Measurements from ENCODE around the gene METTL22.

DNA sequence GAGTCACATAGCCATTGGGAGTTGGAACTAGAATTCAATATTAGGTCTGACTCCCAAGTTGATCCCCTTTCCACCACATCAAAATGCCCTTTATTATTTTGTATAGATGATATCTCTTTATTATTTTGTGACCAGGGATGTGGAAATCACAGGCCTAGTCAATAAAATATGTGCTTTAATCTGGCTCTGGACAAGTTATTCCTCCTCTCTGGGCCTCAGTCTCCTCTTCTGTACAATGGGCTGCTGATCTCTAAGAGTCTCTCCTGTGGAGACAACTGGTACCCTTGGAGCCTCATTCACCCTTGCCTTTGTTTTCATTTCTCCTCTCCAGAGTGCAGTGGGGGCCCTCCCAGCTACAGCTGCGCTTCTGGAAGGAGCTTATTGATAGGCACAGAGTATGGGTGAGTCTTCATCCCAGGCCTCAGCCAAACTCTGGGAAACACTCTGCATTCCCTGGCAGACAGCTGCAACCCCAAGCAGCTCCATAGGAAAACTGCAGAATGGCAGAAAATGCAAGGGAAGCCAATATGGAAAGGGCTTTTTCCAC, 48.6 kb downstream of the METTL22 start:
- no peak for TF ChIP-seq CTCF (IDR thresholded peaks at IDR 0.05)
- TF ChIP-seq EP300 (IDR thresholded peaks at IDR 0.05; ENCODE audit: low read depth), result no peak

Data from transverse colon (tissue), 3 donors.